ENCODE data around the gene AGBL3.

DNA sequence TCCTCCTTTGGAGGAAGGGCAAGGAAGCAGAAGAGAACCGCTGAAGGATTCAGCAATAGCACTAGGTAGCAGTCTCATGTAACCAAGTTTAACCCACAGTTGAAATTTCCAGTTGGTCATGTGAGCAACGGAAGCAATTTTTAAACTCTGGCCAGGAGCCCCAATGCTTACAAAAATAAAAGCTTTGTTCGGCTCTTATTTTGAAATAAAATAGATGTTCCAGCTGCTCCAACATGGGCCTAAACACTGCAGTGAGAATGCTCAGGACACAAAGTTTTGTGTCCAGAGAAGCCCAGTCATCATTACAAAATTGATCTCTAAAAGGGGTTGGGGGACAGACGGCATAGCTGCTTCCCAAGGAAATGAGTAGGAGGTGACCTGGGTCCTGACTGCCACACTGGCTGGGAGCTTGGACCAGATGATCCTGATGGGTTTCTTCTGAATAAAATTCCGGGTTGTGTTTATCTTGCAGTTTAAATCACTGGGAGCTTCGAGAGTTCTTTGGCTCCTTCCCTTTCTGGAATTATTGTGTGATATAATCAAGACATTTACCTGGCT, 161.1 kb downstream of the AGBL3 start:
- TF ChIP-seq POLR2A (IDR thresholded peaks at IDR 0.05): no peak
- TF ChIP-seq, protein P1, sequence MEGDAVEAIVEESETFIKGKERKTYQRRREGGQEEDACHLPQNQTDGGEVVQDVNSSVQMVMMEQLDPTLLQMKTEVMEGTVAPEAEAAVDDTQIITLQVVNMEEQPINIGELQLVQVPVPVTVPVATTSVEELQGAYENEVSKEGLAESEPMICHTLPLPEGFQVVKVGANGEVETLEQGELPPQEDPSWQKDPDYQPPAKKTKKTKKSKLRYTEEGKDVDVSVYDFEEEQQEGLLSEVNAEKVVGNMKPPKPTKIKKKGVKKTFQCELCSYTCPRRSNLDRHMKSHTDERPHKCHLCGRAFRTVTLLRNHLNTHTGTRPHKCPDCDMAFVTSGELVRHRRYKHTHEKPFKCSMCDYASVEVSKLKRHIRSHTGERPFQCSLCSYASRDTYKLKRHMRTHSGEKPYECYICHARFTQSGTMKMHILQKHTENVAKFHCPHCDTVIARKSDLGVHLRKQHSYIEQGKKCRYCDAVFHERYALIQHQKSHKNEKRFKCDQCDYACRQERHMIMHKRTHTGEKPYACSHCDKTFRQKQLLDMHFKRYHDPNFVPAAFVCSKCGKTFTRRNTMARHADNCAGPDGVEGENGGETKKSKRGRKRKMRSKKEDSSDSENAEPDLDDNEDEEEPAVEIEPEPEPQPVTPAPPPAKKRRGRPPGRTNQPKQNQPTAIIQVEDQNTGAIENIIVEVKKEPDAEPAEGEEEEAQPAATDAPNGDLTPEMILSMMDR (IDR thresholded peaks at IDR 0.05): no peak

Data from transverse colon (tissue), 3 donors.